GM18858 (cell line): ENCODE results near the gene ICAM3.

ENCODE experiments used
- ATAC-seq: cut with Tn5 transposase; IDR thresholded peaks from one replicate; pipeline ENCODE4 v1.9.1; 2021; ENCODE audit not compliant: unreplicated experiment

ICAM3 gene

DNA sequence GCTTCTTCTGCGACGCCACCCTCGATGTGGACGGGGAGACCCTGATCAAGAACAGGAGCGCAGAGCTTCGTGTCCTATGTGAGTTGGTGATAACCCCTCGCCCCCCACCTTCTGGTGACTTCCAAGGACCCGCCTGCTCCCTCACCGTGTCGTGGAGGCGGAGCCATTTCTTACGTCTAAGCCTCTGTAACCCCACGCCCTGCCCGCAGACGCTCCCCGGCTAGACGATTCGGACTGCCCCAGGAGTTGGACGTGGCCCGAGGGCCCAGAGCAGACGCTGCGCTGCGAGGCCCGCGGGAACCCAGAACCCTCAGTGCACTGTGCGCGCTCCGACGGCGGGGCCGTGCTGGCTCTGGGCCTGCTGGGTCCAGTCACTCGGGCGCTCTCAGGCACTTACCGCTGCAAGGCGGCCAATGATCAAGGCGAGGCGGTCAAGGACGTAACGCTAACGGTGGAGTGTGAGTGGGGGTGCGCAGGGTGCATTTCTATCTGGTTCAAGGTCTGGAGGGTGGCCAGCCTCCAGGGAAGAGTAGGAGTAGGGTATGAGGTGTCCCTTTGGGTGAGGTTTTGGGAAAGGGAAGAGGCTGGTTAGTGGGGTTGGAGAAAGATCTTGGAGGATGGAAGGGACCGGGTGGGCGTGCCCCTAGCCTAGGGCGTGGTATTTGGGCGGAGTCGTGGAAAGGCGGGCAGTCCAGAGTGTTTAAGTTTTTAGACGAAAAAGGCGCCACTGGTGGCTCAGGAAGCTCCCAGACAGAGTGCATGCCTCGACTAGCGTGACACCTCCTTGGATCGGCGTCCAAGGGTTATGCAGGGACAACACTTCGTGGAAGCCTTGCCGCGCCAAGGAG, 46.4 kb downstream of the ICAM3 start:
- no peak for ATAC-seq

DNA sequence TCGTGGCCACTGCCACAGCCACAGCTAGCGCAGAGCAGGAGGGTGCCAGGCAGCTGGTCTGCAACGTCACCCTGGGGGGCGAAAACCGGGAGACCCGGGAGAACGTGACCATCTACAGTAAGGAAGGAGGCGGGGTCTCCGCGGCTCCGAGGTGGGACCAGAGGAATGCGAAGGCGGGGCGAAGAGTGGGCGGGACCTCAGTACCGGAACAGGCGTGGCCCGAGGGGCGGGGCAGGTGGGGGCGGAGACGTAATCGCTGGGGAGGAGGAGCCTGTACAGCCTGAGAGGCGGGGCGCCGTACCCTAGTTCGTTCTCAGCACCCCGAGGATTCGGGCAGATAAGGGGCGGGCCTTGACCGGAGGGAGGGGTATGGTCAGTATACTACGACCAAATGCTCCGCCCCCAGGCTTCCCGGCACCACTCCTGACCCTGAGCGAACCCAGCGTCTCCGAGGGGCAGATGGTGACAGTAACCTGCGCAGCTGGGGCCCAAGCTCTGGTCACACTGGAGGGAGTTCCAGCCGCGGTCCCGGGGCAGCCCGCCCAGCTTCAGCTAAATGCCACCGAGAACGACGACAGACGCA, 47.1 kb downstream of the ICAM3 start:
- ATAC-seq: no peak

DNA sequence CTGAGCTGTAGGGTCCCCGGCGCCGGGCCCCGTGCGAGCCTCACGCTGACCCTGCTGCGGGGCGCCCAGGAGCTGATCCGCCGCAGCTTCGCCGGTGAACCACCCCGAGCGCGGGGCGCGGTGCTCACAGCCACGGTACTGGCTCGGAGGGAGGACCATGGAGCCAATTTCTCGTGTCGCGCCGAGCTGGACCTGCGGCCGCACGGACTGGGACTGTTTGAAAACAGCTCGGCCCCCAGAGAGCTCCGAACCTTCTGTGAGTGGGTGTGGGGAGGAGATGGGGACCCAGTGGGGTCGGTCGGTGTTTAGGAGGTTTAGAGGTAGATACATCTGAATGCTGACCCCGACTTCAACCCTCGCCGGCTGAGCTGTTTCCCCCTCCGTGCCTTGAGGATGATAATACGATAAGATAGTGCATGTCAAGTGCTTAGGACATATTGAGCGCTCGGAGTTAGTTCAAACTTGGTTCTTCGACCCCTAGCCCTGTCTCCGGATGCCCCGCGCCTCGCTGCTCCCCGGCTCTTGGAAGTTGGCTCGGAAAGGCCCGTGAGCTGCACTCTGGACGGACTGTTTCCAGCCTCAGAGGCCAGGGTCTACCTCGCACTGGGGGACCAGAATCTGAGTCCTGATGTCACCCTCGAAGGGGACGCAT, 47.7 kb downstream of the ICAM3 start:
- ATAC-seq: no peak

DNA sequence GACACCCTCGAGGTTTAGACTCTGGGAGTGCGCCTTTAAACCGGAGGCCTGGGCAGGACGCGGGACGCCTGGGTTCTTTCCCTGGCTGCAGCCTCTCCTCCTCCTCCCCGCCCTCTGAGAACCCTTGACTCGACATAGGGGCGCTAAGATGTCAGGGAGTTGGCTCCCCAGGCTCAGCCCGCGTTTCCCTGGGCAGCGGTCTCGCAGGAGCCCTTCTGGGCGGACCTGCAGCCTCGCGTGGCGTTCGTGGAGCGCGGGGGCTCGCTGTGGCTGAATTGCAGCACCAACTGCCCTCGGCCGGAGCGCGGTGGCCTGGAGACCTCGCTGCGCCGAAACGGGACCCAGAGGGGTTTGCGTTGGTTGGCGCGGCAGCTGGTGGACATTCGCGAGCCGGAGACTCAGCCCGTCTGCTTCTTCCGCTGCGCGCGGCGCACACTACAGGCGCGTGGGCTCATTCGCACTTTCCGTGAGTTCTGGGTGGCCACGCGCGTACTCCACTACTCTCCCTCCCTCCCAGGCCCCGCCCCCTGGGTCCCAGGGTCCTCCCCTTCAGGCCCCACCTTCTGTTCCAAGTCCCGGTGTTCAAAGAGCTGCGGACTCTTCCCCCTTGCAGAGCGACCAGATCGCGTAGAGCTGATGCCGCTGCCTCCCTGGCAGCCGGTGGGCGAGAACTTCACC, 48.4 kb downstream of the ICAM3 start:
- ATAC-seq: no peak

DNA sequence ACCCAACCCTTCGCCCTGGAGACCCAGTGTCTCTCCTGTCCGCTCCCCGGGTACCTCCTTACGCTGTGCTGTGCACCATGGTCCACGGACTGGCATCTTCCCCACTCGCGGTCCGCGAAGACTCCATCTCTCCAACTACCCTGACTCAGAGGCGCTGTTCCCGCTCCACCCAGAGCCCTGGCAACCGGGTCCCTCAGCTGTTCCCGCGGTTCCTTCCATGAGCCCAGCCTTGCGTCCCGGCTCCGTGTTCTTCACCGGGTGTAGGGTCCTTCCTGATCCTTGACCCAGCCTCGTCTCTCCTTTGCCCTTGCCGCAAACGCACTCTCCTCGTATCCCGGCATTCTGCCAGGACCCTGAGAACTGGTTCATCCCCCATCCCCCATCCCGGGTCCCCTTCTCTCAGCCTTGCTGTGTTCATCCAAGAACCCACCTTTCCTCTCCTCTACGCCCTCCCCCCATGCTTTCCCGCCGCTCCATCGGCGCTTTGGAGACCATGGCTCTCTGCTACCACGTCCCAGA, 49.0 kb downstream of the ICAM3 start:
- no peak for ATAC-seq

DNA sequence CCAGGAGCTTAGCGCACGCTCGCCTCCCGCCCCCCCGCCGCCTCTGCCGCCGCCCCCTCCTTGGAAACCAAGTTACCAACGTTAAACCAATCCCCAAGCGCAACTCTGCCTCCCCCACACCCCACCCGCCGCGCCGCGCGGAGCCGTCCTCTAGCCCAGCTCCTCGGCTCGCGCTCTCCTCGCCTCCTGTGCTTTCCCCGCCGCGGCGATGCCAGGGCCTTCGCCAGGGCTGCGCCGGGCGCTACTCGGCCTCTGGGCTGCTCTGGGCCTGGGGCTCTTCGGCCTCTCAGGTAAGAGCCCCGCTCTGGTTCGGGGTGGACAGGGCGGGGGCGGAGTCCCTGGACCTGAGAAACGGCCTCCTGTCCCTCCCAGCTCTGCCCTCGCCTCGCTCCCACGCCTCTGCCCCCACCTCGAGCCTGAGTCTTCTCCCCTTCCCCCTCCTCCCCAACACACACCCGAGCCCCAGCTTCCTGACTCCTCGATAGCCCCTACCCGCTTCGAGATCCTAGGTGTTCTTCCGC, 49.5 kb downstream of the ICAM3 start, which contains the start of gene ICAM5:
Gene ICAM5, plus strand, starts transcription at position 117 of the 521 bp plus-strand sequence. Its CDS starts 92 bp downstream, at position 209.
- no peak for ATAC-seq

DNA sequence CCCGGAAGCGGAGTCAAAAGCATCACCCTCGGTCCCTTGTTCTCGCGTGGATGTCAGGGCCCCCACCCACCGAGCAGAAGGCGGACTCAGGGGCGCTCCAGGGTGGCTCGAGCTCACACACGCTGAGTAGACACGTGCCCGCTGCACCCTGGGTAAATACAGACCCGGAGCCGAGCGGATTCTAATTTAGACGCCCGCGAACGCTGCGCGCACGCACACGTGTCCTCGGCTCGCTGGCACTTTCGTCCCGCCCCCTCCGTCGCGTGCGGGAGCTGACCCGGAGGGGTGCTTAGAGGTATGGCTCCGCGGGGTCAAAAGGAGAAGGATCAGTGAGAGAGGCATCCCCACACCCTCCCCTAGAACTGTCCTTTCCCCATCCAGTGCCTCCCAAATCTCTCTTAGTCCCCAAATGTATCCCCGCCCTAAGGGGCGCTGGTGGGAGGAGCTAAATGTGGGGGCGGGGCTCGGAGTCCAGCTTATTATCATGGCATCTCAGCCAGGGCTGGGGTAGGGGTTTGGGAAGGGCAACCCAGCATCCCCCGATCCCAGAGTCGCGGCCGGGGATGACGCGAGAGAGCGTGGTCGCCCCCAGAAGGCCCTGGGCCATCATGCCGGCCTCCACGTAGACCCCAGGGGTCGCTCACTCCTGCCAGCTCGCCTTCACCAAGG, 50.1 kb downstream of the ICAM3 start:
- ATAC-seq: no peak

DNA sequence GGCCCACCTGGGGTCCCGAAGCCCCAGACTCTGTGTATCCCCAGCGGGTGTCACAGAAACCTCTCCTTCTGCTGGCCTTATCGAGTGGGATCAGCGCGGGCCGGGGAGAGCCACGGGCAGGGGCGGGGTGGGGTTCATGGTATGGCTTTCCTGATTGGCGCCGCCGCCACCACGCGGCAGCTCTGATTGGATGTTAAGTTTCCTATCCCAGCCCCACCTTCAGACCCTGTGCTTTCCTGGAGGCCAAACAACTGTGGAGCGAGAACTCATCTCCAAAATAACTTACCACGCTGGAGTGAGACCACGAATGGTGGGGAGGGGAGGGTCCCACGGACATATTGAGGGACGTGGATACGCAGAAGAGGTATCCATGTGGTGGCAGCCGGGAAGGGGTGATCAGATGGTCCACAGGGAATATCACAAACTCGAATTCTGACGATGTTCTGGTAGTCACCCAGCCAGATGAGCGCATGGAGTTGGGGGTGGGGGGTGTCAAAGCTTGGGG, 50.7 kb downstream of the ICAM3 start:
- ATAC-seq: no peak

DNA sequence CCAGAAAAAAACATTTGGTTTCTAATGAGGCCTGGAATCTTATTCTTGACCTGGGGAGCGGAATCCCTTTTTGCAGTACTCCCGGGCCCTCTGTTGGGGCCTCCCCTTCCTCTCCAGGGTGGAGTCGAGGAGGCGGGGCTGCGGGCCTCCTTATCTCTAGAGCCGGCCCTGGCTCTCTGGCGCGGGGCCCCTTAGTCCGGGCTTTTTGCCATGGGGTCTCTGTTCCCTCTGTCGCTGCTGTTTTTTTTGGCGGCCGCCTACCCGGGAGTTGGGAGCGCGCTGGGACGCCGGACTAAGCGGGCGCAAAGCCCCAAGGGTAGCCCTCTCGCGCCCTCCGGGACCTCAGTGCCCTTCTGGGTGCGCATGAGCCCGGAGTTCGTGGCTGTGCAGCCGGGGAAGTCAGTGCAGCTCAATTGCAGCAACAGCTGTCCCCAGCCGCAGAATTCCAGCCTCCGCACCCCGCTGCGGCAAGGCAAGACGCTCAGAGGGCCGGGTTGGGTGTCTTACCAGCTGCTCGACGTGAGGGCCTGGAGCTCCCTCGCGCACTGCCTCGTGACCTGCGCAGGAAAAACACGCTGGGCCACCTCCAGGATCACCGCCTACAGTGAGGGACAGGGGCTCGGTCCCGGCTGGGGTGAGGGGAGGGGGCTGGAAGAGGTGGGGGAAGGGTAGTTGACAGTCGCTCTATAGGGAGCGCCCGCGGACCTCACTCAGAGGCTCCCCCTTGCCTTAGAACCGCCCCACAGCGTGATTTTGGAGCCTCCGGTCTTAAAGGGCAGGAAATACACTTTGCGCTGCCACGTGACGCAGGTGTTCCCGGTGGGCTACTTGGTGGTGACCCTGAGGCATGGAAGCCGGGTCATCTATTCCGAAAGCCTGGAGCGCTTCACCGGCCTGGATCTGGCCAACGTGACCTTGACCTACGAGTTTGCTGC, 52.4 kb downstream of the ICAM3 start, which contains the start of gene ICAM4:
Gene ICAM4, plus strand, starts transcription at position 153 of the 935 bp plus-strand sequence. Its CDS starts 58 bp downstream, at position 211.
- no peak for ATAC-seq

DNA sequence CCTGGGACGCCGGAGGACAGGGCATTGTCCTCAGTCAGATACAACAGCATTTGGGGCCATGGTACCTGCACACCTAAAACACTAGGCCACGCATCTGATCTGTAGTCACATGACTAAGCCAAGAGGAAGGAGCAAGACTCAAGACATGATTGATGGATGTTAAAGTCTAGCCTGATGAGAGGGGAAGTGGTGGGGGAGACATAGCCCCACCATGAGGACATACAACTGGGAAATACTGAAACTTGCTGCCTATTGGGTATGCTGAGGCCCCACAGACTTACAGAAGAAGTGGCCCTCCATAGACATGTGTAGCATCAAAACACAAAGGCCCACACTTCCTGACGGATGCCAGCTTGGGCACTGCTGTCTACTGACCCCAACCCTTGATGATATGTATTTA, 54.0 kb downstream of the ICAM3 start:
- no peak for ATAC-seq

DNA sequence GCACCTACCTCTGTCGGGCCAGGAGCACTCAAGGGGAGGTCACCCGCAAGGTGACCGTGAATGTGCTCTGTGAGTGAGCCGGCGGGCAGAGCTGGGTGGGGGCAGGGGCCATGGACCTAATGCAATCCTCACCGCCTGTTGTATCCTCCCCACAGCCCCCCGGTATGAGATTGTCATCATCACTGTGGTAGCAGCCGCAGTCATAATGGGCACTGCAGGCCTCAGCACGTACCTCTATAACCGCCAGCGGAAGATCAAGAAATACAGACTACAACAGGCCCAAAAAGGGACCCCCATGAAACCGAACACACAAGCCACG, 54.5 kb downstream of the ICAM3 start:
- ATAC-seq: no peak

DNA sequence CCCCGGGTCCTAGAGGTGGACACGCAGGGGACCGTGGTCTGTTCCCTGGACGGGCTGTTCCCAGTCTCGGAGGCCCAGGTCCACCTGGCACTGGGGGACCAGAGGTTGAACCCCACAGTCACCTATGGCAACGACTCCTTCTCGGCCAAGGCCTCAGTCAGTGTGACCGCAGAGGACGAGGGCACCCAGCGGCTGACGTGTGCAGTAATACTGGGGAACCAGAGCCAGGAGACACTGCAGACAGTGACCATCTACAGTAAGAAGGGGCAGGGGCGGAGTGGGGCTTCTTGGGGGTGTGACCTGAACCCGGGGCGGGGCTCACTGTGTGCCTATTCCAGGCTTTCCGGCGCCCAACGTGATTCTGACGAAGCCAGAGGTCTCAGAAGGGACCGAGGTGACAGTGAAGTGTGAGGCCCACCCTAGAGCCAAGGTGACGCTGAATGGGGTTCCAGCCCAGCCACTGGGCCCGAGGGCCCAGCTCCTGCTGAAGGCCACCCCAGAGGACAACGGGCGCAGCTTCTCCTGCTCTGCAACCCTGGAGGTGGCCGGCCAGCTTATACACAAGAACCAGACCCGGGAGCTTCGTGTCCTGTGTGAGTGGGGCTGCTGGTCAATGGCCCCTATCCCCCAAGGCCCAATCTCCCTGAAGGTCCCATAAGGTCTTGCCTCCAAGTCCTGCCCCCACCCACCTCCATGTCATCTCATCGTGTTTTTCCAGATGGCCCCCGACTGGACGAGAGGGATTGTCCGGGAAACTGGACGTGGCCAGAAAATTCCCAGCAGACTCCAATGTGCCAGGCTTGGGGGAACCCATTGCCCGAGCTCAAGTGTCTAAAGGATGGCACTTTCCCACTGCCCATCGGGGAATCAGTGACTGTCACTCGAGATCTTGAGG, 55.1 kb downstream of the ICAM3 start:
- ATAC-seq: no peak
